ENCODE data around the gene AGTRAP. TPM values are rescaled to one million over a fixed set of nuclear protein-coding genes. Genes with fewer than 3 reads are reported as not detected.

AGTRAP gene
- total and polyA plus RNA-seq, 2 of the 4 experiments (the other 2 are of a cell fraction) = 21.5 to 57.7 TPM

- CTCF ChIA-PET = no interaction called here
- H3K4me1 ChIP-seq (ENCODE audit: control insufficient read depth, insufficient read depth, low read length) = peaks cover 13% of the 10 kb centered on the region
- peak overlapping the region; percentile 33; the same call in 1 of the 2 replicates for H2AK5ac ChIP-seq (ENCODE audit: low read depth, low read length)
- POLR2A ChIA-PET (ENCODE audit: unreplicated experiment) = no interaction called here
- no peak overlapping the region for H3K18ac ChIP-seq (ENCODE audit: low read depth, low read length)
- no peak overlapping the region for H3K27ac ChIP-seq (ENCODE audit: insufficient read depth, low read length)
- H3K4ac ChIP-seq (ENCODE audit: low read depth, low read length) = no peak overlapping the region
- peak overlapping the region; percentile 78 for H2AFZ ChIP-seq (replicated peaks; ENCODE audit: low read length, poor library complexity)
- no peak overlapping the region for H3K56ac ChIP-seq (ENCODE audit: extremely low read depth, insufficient read depth, low read length)
- no peaks in the 10 kb centered on the region for H3K79me1 ChIP-seq (ENCODE audit: low read depth in 1 of 2, low read length in 2 of 2)
- H3K9me1 ChIP-seq (ENCODE audit: insufficient read depth, low read length) = peaks cover 10% of the 10 kb centered on the region
- no peak for TF ChIP-seq POLR2A (IDR thresholded peaks at IDR 0.05; ENCODE audit: low read depth, low read length)
- TF ChIP-seq CEBPB (IDR thresholded peaks at IDR 0.05; ENCODE audit: low read depth, low read length) = peak; percentile 48
- no peak for TF ChIP-seq SMC3 (IDR thresholded peaks at IDR 0.05; ENCODE audit: low read depth, low read length)
- H3K27me3 ChIP-seq (ENCODE audit: control insufficient read depth, insufficient read depth, low read length) = peaks cover 7% of the 10 kb centered on the region
- no peak overlapping the region for H2BK15ac ChIP-seq (ENCODE audit: low read depth, low read length)
- H4K91ac ChIP-seq (ENCODE audit: insufficient read depth, low read depth, low read length) = no peak overlapping the region
- H4K8ac ChIP-seq (ENCODE audit: low read depth in 2 of 2, low read length in 2 of 2) = 0 out of 4 replicates have a peak overlapping the region, but pooled peaks of 1 of the 2 experiments have one; percentile 1
- intact Hi-C loops (cut with micrococcal nuclease) (no loop called here), in situ Hi-C loops (cut with MboI; ENCODE audit: low sequenced_read_pairs) (no loop called here), dilution Hi-C loops (cut with HindIII; ENCODE audit: low sequenced_read_pairs, unreplicated experiment) (no loop called here)
- no peak overlapping the region for H3K23ac ChIP-seq (ENCODE audit: low read depth, low read length)
- no peak overlapping the region for H2BK20ac ChIP-seq (ENCODE audit: low read depth, low read length)
- ATAC-seq (ENCODE audit: low read depth) = no peak
- H2BK120ac ChIP-seq (ENCODE audit: low read depth, low read length) = no peak overlapping the region
- H3K4me2 ChIP-seq (ENCODE audit: low read depth, low read length) = no peak overlapping the region
- no peak overlapping the region for H3K4me3 ChIP-seq (ENCODE audit: insufficient read depth, low read depth, low read length)
- no peaks in the 10 kb centered on the region for H3K36me3 ChIP-seq (ENCODE audit: control insufficient read depth, insufficient read depth, low read length)
- H2AK9ac ChIP-seq (replicated peaks; ENCODE audit: low read depth, low read length, poor library complexity) = peak overlapping the region; percentile 50
- H3K9me3 ChIP-seq (ENCODE audit: control insufficient read depth, insufficient read depth, low read length) = no peaks in the 10 kb centered on the region
- H2BK5ac ChIP-seq (ENCODE audit: low read depth, low read length, poor library complexity, severe bottlenecking) = no peak overlapping the region
- H3K9ac ChIP-seq (ENCODE audit: low read depth, low read length) = no peak overlapping the region
- 92% methylated on average over 10 of the region's 11 CpGs; no CpG with 5 or more reads in 1 of the 2 experiments for WGBS, 2 experiments (ENCODE audit: extremely low coverage in 2 of 2, insufficient read length in 1 of 2)
- H4K5ac ChIP-seq (ENCODE audit: low read depth, low read length) = no peak overlapping the region
- no peak for DNase-seq
- no peak overlapping the region for H3K14ac ChIP-seq (replicated peaks; ENCODE audit: low read depth, low read length)
- no peaks in the 10 kb centered on the region for H4K20me1 ChIP-seq (ENCODE audit: insufficient read depth, low read length)
- BruUV-seq (replicated peaks) = no TSS peak
Measured at GRCh38 chr1:11729155-11729497, 6.8 kb upstream of the AGTRAP start.

Data from IMR-90 (cell line).